NCI-H1092 treated with DMSO at 0.1 percent for 48 hours (cell line): ENCODE results near the gene SUCO.
"Not testable (repeated sequence)": the region's sequence is repeated elsewhere in the genome, so short reads cannot be mapped to it uniquely, and the experiment has no call there.

Source experiments
- DNase-seq: peaks from one replicate; lab custom pipeline; 2025; lab: John Stamatoyannopoulos, UW

SUCO gene

DNA sequence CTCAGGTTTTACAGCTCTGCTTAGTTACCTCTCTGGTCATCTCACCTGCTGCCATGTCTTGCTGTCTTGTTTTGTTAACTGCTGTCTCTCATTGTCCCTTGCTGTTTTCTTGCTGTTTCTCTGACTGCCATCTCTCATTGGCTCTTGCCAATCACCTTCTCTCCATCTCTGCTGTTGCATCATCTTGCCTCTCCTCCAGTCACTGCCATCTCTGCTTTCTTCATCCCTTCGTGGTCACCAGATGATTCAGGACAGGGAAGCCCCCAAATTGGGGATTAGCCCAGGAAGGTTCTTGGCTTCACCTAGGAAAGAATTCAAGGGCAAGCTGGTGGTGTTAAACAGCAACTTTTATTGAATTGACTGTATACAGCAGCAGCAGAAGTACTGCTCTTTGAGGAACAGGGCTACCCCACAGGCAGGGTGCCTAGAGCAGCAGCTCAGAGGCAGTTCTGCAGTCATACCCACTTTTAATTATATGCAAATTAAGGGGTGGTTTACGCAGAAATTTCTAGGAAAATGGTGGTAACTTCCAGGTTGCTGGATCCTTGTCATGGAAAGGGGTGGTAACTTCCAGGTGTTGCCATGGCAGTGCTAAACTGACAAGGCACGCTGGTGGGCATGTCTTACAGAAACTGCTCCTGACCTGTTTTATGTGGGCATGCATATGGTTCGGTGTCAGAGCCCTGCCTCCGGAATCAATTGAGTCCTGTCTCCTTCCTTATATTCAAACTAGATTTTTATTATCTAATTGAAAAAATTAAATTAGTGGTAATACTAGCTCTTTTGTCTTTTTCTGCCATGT is 33.4 kb downstream of the SUCO start:
- DNase-seq = no peak

- no peak for DNase-seq
Observed at GRCh38 chr1:172567720-172568119, 34.8 kb downstream of the SUCO start.

GRCh38 chr1:172574080-172574479 is 41.1 kb downstream of the SUCO start:
- no peak for DNase-seq

DNA sequence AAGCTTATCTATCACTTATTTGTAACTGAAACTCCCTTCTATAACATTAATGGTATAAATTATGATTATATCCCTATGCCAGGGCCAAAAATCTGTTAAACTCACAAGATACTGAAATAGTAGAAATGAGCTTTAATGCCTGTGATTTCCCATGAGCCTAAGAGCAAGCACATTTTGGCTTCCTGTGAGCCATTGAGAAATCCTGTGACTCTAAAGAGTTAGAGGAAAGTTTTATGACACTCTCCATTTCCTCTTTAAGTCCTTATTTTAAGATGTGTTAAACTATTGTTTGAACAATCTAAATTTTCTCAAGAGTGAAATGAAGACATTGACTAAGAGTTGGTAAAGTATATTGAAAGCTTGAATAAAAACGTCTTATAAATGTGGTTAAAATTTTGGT is 45.6 kb downstream of the SUCO start:
- DNase-seq = no peak

- DNase-seq = no peak
Observed at GRCh38 chr1:172581273-172581672, 48.3 kb downstream of the SUCO start.

DNA sequence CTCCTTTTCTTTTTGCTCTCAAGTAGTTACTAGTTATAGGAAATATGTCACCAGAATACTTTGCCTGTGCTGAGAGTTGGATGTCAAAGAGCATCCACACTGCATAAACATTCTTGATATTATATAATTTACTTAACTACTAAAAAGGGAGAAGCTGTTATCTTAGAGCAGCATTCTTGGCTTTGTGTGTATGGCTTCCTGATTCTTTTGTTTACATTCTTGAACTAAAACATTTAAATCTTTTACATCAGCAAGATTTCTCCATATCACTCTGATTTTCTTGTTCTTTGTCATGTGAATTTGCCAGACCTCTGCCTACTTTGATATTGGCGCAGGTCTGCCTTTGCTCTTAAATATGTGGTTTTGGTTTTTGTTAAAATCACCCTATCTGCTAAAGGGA is 48.8 kb downstream of the SUCO start:
- no peak for DNase-seq

- no peak for DNase-seq
Observed at GRCh38 chr1:172582889-172583288, 49.9 kb downstream of the SUCO start.

DNA sequence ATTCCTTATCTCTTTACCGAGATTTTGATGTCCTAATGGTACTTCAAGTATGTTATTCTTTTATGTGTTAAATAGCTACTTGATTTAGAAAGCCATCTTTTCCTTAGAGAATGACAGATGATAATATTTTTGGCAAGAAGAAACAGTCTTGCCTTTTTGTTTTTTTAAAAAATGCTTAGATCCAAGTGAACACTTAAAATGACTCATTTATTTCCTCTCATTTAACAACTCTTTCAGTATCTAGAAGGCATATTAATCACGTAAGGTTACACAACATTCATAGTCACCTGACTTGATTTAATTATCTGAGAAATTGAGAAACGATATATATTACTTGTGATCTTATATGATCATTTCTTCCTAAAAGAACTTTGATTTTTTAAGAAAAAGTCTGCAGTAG is 52.4 kb downstream of the SUCO start:
- no peak for DNase-seq

DNA sequence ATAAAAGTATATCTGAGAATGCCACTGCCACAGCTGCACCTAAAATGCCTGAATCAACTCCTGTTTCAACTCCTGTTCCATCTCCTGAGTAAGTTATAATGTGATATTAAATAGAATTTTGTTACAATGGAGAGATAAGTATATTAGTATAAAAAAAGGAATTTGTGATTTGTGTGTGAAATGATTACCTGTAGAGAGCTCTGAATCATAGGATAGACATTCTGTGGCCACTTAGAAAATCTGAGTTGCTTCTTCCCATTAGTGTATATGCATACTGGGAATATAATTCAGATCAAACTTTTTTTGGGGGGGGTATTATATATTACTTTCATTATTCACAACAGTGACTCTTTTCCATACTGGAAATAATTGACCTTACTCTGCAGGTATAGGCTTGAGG is 52.9 kb downstream of the SUCO start:
- DNase-seq = no peak

DNA sequence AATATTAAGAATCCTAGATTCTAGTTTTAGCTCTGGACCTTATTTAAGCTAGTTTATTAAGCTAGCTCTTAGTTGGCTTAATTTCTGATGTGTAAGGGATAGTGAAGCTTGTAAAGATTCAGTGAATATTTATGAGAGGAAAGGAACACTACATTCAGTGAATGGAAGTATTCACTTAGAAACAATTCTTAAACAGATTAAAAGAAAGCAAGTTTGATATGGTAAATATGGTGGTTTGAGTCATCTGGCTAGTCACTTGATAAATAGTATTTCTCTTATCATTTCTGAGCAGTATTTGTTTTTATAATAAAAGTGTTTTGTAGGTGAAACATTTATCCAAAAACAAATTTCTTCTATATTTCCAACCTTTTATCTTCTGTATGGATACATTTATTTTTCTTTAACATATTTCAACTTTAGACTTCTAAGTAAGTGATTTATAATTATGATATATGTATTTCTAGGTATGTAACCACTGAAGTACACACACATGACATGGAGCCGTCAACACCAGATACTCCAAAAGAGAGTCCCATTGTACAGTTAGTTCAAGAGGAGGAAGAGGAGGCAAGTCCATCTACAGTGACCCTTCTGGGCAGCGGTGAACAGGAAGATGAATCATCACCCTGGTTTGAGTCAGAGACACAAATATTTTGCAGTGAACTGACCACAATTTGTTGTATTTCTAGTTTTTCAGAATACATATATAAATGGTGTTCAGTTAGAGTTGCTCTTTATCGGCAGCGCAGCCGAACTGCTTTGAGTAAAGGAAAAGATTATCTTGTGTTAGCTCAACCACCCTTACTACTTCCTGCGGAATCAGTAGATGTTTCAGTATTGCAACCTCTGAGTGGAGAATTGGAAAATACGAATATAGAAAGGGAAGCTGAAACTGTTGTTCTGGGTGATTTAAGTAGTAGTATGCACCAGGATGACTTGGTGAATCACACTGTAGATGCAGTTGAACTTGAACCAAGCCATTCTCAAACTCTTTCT is 55.6 kb downstream of the SUCO start:
- DNase-seq = no peak

DNA sequence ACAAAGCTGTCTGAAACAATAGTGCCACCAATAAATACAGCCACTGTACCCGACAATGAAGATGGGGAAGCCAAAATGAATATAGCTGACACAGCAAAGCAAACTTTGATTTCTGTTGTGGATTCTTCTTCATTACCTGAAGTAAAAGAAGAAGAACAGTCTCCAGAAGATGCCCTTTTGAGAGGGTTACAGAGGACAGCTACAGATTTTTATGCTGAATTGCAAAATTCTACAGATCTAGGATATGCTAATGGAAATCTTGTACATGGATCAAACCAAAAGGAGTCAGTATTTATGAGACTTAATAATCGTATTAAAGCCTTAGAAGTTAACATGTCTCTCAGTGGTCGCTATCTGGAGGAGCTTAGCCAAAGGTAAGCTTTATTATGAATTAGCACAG is 56.6 kb downstream of the SUCO start:
- no peak for DNase-seq

- not testable (repeated sequence) for DNase-seq
Observed at GRCh38 chr1:172591429-172591828, 58.5 kb downstream of the SUCO start.

- DNase-seq = not testable (repeated sequence)
Observed at GRCh38 chr1:172595066-172595465, 62.1 kb downstream of the SUCO start.

GRCh38 chr1:172596782-172597181 is 63.8 kb downstream of the SUCO start:
- not testable (repeated sequence) for DNase-seq

GRCh38 chr1:172599912-172600311 is 67.0 kb downstream of the SUCO start:
- no peak for DNase-seq

DNA sequence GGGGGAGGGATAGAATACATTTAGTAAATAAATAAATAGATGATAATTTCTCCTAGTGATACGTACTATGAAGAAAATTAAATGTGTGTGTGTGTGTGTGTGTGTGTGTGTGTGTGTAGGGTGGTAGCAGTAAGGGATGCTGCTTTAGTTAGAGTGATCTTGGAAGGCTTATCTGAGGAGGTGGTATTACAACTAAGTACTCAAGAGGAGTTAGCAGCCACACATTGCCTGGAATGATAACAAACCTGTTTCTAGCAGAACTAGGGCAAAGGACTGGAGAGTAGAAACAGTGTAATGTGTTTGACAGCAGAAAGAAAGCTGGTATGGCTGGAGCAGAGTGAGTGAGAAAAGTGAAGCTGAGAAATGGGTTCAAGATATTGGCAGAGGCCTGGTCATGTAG is 67.7 kb downstream of the SUCO start:
- no peak for DNase-seq

GRCh38 chr1:172601046-172601630 is 68.2 kb downstream of the SUCO start:
- DNase-seq = no peak

GRCh38 chr1:172602706-172603105 is 69.8 kb downstream of the SUCO start:
- no peak for DNase-seq

DNA sequence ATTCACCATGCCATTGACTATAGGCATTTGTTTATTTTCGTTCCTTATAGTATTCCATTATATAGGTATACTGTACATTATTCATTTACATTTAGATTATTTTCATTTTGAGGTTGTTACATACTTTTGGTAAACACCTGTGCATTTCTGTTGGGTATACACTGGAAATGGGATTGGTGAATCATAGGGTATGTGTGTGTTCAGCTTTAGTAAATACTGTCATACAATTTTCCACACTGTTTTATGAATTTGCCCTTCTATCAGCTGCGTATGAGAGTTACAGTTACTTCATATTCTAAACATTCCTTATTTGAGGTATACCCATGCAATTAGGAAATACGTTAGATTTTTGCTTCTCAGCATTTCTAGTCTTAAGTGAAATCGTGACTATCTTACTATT is 70.9 kb downstream of the SUCO start:
- DNase-seq = no peak

DNA sequence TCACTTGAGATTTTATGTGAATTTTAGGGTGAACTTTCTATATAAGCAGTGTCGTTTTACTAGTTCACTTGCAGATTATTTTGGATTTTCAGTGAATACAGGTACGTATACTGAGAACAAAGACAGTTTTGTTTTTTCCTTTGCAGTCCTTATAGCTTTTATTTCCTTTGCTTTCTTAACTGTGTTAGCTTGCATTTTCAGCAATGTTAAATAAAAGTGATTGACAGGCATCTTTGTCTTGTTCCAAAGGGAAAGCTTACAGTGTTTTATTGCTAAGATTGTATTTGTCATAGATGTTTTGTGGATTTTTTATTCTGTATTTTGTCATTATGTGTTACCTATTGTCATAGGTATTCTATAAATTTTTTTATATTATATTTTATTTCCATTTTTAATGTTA is 72.7 kb downstream of the SUCO start:
- no peak for DNase-seq

- DNase-seq = no peak
Observed at GRCh38 chr1:172607145-172607544, 74.2 kb downstream of the SUCO start.

DNA sequence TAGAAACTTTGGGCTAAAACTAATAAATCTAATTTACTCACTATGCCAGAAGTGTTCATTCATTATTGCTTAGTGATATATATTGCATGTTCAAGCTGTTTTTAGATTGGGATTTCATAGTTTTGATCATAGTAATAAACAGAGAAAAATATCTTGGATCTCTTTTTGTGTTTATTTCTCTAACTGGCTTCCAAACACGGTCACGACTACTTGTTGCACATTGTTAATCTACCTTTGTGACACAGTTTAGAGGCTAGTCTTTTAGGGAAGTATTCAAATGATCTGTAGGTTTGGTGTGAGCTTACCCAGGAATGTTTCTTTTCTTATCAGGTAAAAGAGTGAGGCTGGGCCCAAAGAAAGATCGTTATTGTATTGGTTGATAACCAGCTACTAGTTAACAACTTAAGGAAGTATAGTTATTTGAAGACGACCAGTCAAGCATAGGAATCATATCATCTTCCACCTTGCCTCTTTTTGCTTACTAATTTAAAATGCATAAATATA is 75.2 kb downstream of the SUCO start:
- no peak for DNase-seq
